ENCODE data around the gene DAPK3. TPM values are rescaled to one million over a fixed set of nuclear protein-coding genes. Genes with fewer than 3 reads are reported as not detected.

Gene DAPK3
- total RNA-seq, 1 experiment from 2014 or later, result 121 TPM

DNA sequence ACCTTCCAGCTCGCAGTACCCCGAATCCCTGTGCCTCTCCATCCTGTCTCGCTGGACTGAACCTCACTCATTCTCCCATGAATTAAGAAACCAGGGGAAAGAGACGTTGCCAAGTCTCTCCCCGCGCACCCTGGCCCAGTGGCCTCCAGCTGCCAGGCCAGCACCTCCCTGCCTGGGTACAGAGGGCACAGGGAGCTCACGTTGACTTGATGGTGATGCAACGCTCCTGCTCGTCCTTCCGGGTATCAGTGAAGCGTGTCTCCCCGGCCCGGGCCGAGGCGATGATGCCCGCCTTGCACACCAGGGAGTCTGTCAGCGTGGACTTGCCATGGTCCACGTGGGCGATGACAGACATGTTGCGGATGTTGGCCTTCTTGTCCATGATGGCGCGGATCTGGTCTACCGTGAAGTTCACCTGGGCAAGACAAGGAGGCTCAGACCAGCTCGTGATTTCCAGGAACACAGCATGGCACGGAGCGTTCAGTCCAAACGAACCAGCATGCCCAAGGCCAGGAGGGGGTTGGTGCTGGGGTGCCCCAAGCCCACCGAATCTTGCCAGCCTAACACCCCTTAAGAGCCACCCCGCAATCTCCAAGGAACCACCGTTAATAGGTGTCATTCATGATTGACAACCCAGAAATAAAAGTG, 13.2 kb upstream of the DAPK3 start:
- no peaks in the 10 kb centered on the region for H3K4me1 ChIP-seq (ENCODE audit: insufficient read depth, low read length)
- no peak overlapping the region for H2AK5ac ChIP-seq (ENCODE audit: insufficient read length, low read length)
- no CpG with 5 or more reads among the region's 30 CpGs for WGBS (ENCODE audit: extremely low coverage, insufficient read length, low lambda C conversion rate)
- H3K14ac ChIP-seq (ENCODE audit: insufficient read depth, low read length), result no peak overlapping the region
- no peak overlapping the region for H3K4ac ChIP-seq (ENCODE audit: low read depth, low read length)
- peak overlapping the region; percentile 98 to 99 (median 99) for H3K27ac Mint-ChIP-seq
- H4K20me1 ChIP-seq (ENCODE audit: control insufficient read depth, insufficient read depth, insufficient read length), result peaks cover 4% of the 10 kb centered on the region
- H3K9me3 Mint-ChIP-seq, result no peaks in the 10 kb centered on the region; a peak in 1 of 5 replicates
- H2BK120ac ChIP-seq (ENCODE audit: low read depth, low read length, poor library complexity, severe bottlenecking), result no peak overlapping the region
- H2BK5ac ChIP-seq (ENCODE audit: insufficient read length, low read length), result no peak overlapping the region
- DNase-seq, result peak; percentile 29
- peaks cover 25% of the 10 kb centered on the region for H3K23me2 ChIP-seq (ENCODE audit: insufficient read length, low read depth, low read length, poor library complexity, severe bottlenecking)
- H3T11ph ChIP-seq (ENCODE audit: low read length), result no peak overlapping the region
- H3K36me3 Mint-ChIP-seq (ENCODE audit: insufficient read depth in 1 of 3, low read depth in 3 of 3), result peaks cover 55 to 61% (median 61%) of the 10 kb centered on the region in 3 experiments
- H3K23ac ChIP-seq (ENCODE audit: insufficient read length, low read depth, low read length), result no peak overlapping the region
- no peak overlapping the region for H2BK20ac ChIP-seq (ENCODE audit: low read depth, low read length, poor library complexity, severe bottlenecking)
- peak overlapping the region; percentile 100 for H3K9ac ChIP-seq (ENCODE audit: extremely low read depth, insufficient read length, low read length)
- H3K79me1 ChIP-seq (ENCODE audit: insufficient read depth, low read depth, low read length, poor library complexity, severe bottlenecking), result peaks cover 12% of the 10 kb centered on the region
- peaks cover 26% of the 10 kb centered on the region for H3K79me2 ChIP-seq (ENCODE audit: insufficient read depth, low read length)
- H4K5ac ChIP-seq (ENCODE audit: insufficient read length, low read depth, low read length), result no peak overlapping the region
- peak overlapping the region; percentile 97 to 99 for H3K4me3 Mint-ChIP-seq
- H3K9me3 ChIP-seq (ENCODE audit: control insufficient read depth, low read depth, low read length), result no peaks in the 10 kb centered on the region
- H4K8ac ChIP-seq (replicated peaks; ENCODE audit: insufficient read length, low read depth, low read length), result no peak overlapping the region
- H2AFZ ChIP-seq (ENCODE audit: low read length), result no peak overlapping the region
- no peak overlapping the region for H3K27ac ChIP-seq (ENCODE audit: insufficient read length, low read depth, low read length)
- H2BK12ac ChIP-seq (ENCODE audit: insufficient read length, low read depth, low read length), result no peak overlapping the region
- H3K27me3 Mint-ChIP-seq (ENCODE audit: low read depth), result peaks cover 10% of the 10 kb centered on the region
- H3K4me2 ChIP-seq (ENCODE audit: insufficient read depth, insufficient read length, low read length), result peak overlapping the region; percentile 94
- no peak overlapping the region for H4K91ac ChIP-seq (ENCODE audit: insufficient read length, low read depth, low read length)
- H2BK15ac ChIP-seq (ENCODE audit: low read depth, low read length), result no peak overlapping the region
- H3K18ac ChIP-seq (ENCODE audit: insufficient read length, low read depth, low read length), result no peak overlapping the region
- no peak for TF ChIP-seq CTCF (conservative IDR thresholded peaks at IDR 0.05)
- H3K56ac ChIP-seq (ENCODE audit: insufficient read length, low read depth, low read length), result no peak overlapping the region
- no peaks in the 10 kb centered on the region for H3K27me3 ChIP-seq (ENCODE audit: insufficient read depth, low read length)
- peaks cover 37 to 42% of the 10 kb centered on the region in 2 experiments for H3K4me1 Mint-ChIP-seq
